ENCODE measurements around the gene GABRP. TPM values are rescaled to one million over a fixed set of nuclear protein-coding genes. Genes with fewer than 3 reads are reported as not detected.

The GABRP gene
- total and polyA plus RNA-seq, 2 donors from 2014 or later = 3.4 to 33.1 TPM

DNA sequence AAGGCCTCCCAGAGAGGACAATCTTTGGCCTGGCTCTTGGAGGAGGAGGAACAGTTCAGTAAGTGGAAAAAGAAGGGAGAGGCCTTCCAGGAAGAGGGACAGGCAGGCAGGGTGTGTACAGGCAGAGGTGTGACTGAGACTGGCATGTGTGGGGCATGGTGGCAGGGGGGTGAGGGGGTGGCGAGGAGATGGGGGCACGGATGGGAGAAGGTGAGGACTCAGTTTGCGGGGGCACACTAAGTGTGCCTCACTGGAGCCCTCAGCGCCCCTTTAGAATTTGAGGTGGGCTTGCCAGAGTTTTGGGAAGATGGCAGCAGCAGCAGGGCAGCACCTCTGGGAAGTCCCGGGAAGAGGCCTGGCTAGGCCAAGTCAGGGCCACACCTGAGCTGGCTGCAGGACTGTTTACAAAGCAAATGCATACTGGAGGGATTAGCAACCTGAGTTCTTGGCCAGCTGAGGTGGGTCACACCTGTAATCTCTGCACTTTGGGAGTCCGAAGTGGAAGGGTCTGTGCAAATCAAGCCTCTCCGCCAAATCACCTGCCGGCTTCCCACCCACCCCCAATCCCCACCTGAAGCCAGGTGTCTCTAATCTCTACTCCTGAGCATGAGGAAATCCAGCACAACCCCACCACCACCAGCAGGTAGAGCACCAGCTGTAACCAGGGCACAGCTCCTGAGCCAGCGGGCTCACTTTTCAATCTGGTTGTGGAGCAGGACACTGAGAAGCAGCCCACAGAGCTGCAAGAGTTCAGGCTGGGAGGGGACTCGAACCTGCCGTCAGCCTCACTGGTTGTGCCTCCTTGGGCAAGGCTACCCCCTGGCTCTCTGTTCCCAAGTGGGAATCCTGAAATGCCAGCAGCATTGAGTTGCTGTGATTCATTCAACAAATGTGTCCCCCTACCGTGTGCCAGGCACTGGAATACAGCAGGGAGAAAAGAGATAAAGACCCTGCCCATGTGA, 10.2 kb upstream of the GABRP start:
- intact Hi-C loops (cut with DNase I) = no loop called here
- Histone ChIP-seq H3K9ac (ENCODE audit: low read length in 3 of 3) (no peak overlapping the region), H3K27me3 (ENCODE audit: control insufficient read depth, insufficient read depth, low read length) (no peaks in the 10 kb centered on the region), H3K4me3 (ENCODE audit: low read length in 3 of 3) (no peak overlapping the region), H3K27ac (ENCODE audit: low read depth in 2 of 2, low read length in 2 of 2) (no peak overlapping the region), H3K4me1 (ENCODE audit: control insufficient read depth in 2 of 3, insufficient read depth in 2 of 3, low read depth in 1 of 3, low read length in 3 of 3) (no peaks in the 10 kb centered on the region), H3K36me3 (ENCODE audit: control insufficient read depth in 2 of 3, insufficient read depth in 3 of 3, low read length in 3 of 3) (no peaks in the 10 kb centered on the region), H3K9me3 (ENCODE audit: control insufficient read depth in 2 of 3, insufficient read depth in 1 of 3, low read length in 3 of 3) (no peaks in the 10 kb centered on the region)
- FAIRE-seq (no peak), DNase-seq (peak in 1 of 5 donors; percentile 21)
- TF ChIP-seq CTCF (IDR thresholded peaks at IDR 0.05; ENCODE audit: borderline replicate concordance, extremely low read depth, insufficient read depth) = no peak

GRCh38 chr5:170774831-170775230, 8.7 kb upstream of the GABRP start:
- TF ChIP-seq CTCF (IDR thresholded peaks at IDR 0.05; ENCODE audit: borderline replicate concordance, extremely low read depth, insufficient read depth) = no peak
- DNase-seq (no peak), FAIRE-seq (no peak)
- Histone ChIP-seq H3K27me3 (ENCODE audit: control insufficient read depth, insufficient read depth, low read length) (no peaks in the 10 kb centered on the region), H3K4me3 (ENCODE audit: low read length in 3 of 3) (no peak overlapping the region), H3K4me1 (ENCODE audit: control insufficient read depth in 2 of 3, insufficient read depth in 2 of 3, low read depth in 1 of 3, low read length in 3 of 3) (no peaks in the 10 kb centered on the region), H3K27ac (ENCODE audit: low read depth in 2 of 2, low read length in 2 of 2) (no peak overlapping the region), H3K36me3 (ENCODE audit: control insufficient read depth in 2 of 3, insufficient read depth in 3 of 3, low read length in 3 of 3) (no peaks in the 10 kb centered on the region), H3K9ac (ENCODE audit: low read length in 3 of 3) (no peak overlapping the region), H3K9me3 (ENCODE audit: control insufficient read depth in 2 of 3, insufficient read depth in 1 of 3, low read length in 3 of 3) (no peaks in the 10 kb centered on the region)
- intact Hi-C loops (cut with DNase I) = no loop called here

DNA sequence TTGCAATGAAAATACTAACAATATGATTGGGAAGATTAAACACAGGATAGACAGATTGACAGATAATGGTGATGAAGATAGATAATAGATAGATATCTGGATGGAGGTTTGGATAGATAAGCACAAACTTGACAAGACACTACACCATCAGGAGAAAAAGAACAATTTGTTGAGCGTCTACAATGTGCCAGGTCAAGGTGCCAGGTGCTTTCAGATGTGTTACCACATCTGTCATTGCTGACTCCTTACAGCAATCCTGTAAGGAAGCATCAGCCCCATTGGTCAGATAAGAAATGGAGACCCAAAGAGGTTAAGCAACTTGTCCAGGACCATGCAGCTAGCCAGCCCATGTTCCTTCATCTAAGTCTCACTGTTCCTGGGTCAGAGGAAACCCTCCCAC, 1.6 kb upstream of the GABRP start:
- no peak for FAIRE-seq

More for the DNA sequence above, 1.6 kb upstream of the GABRP start:
- H3K4me1 ChIP-seq (ENCODE audit: control insufficient read depth in 2 of 3, insufficient read depth in 2 of 3, low read depth in 1 of 3, low read length in 3 of 3) = peaks cover 0 to 5% (median 0%) of the 10 kb centered on the region in 3 donors
- H3K27ac ChIP-seq (ENCODE audit: low read depth in 2 of 2, low read length in 2 of 2) = no peak overlapping the region
- H3K36me3 ChIP-seq (ENCODE audit: control insufficient read depth in 2 of 3, insufficient read depth in 3 of 3, low read length in 3 of 3) = no peaks in the 10 kb centered on the region
- no peak for DNase-seq
- intact Hi-C loops (cut with DNase I) = no loop called here
- H3K9ac ChIP-seq (ENCODE audit: low read length in 3 of 3) = no peak overlapping the region
- H3K27me3 ChIP-seq (ENCODE audit: control insufficient read depth, insufficient read depth, low read length) = no peaks in the 10 kb centered on the region
- no peak overlapping the region for H3K4me3 ChIP-seq (ENCODE audit: low read length in 3 of 3)
- no peaks in the 10 kb centered on the region for H3K9me3 ChIP-seq (ENCODE audit: control insufficient read depth in 2 of 3, insufficient read depth in 1 of 3, low read length in 3 of 3)
- no peak for TF ChIP-seq CTCF (IDR thresholded peaks at IDR 0.05; ENCODE audit: borderline replicate concordance, extremely low read depth, insufficient read depth)

Data from kidney (tissue), 14 donors.